ENCODE data around the gene DPP6.

Gene DPP6

DNA sequence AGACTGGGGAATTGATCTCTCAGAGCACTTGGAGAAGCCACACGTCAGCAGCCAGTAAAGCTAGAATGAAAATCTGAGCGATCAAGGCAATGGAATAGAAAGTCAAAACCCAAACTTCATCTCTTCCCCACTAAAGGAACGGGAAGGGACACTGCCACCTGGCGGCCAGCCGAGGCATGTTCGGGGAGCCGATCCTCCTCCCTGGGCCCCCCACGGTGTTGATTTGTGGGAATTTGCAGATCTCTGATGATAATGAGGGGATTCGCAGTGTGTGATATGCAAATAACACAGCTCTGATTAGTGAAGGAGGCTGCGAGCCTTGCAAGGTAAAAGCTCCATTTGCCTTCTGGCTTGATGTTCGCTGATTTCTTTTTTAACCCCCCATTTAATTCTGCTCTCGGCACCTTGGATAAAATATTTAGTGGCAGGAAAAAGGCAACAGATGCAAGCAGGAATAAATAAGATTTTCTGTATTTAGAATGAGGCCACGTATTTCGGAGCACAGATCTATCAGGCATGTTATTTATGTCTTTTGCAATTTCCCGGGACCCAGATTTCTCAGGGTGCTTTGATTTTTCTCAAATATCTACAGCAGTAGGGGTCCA is 692.2 kb downstream of the DPP6 start:
- DNase-seq, result no peak

DNA sequence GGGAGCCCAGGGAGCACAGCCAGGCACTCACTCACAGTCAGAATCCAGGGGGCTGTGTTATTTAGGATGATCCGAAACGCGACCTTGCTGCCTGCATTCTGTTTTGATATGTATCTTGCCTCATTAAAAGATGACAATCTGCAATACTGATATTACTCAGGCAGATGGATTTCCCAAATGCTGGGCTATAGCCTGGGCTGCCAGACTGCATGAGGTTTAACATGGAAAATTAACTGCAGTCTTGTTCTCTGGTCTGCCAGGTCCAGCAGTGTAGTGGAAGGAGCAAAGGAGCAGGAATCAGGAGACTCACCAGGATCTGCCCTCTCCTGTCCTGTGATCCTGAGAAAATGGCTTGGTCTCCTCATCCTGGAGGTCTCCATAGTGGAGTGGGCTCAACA is 692.7 kb downstream of the DPP6 start:
- DNase-seq, result no peak

DNA sequence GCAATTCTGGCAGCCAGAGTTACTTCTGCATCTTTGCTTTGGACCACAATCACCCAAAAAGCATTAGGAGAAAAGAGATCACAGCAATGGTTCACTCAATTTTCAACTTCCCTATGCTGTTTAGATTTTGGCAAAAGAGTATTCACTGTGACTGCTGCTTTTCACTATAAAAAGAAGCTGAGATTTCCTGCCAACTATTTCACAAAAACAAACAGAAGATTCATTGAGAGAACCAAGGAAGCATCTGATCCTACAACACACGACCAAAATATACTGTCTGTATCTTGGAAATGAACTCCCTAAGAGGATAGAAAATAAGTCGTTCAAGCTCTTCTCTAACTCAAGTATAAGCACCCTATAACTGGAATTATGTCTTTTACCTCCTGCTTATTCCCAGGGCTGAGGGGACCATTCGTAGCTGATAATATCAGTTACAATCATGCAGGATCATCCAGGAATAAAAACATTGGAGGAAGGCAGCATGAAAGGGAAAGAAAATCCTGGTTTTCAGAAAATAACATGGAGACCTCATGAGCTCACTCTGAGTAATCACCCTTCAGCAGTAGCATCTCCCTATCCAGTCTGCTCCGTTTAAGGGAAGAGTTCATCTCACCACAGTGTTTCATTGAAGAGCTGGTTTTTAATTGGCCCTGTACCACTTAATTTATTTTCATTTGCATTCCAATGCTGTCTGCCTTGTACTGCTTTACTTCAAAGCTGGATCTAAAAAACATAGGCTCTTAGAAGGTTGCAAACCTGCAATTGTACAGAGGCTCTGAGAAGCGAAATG is 694.6 kb downstream of the DPP6 start:
- no peak for DNase-seq

DNA sequence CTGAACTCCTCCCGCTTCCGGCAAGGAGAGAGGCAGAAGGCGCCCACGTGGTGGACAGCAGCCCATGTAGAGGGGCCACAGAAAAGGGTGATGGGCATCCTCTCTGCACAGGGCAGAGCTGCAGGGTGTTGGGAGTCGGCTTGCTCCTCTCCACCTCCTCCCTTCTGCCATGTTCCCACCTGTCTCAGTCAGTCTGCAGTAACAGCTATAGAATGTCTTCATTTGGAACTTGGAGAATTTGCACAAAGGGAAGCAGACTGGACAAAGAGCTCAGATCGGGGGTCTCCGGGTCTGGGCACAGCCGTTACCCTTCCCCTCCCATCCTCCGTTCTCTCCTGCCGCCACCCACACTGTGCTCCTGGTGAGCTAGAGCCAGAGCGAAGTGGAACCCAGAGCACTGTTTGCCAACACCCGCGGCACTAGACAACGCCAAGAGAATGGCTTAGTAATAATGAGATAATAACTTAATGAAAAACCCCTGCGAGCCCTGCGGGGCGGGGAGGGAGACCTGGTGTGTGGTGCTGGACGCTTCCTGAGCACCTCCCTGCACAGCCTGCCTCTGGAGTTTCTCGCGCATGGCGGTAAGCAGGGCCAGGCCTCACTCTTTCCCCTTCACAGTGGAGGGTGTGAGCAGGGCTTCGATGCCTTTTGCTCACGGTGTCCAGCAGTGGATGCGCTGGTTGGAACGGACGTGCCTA is 696.0 kb downstream of the DPP6 start:
- DNase-seq, result no peak

DNA sequence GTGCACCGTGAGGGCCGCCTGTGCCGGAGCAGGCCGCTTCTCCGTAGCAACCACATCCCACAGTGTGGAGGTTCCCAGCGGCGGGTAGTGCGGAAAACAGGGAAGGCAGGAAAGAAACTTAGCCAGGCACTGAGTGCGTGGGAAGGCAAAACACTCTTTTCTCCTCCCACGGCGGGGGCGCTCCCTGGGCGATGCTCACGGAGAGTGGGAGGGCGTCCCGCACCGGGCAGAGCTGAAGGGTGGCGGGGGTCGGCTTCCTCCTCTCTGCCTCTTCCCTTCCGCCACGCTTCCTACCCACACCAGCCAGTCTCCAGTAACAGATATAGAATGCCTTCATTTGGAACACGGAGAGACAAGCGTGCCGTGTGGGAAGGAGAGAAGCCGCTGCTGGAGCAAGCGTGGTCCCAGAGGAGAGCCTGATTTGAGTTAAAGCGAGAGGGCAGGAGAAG is 698.2 kb downstream of the DPP6 start:
- no peak for DNase-seq

DNA sequence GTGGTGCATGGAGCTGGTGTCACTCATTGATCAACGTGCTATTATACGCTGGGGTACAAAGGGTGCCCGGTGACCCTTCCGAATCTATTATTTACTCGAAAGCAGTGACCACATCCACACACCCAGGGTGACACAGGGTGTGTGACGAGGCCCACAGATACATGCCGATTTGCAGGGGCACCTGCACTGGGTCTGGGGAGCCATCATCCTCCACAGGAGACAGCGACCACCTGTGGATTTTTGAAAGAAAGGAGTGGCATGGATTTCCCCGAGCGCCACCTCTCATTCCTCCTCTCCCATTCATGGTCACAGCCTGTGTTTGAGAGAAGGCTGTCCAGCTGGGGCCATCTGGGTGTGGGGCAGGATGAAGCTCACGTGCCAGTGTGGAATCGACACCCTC is 701.0 kb downstream of the DPP6 start:
- DNase-seq, result no peak

DNA sequence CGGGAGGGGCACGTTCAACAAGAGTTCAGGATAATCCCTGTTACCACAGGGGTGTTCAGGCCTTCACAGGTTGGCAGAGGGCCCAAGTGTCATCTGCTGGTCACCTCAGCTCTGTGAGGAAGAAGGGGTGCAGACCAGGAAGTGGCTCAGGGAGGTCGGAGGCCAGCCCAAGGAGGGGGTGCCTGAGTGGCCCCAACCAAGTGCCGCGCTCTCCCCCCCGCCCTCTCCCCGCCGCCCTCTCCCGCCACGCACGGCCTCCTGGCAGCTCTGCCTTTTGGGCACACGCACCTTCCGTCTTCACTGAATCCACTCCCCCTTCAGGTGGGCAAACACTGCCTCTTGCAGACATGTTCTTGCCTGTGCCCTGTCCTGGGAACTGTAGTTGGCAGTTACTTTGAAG is 705.6 kb downstream of the DPP6 start:
- no peak for DNase-seq

DNA sequence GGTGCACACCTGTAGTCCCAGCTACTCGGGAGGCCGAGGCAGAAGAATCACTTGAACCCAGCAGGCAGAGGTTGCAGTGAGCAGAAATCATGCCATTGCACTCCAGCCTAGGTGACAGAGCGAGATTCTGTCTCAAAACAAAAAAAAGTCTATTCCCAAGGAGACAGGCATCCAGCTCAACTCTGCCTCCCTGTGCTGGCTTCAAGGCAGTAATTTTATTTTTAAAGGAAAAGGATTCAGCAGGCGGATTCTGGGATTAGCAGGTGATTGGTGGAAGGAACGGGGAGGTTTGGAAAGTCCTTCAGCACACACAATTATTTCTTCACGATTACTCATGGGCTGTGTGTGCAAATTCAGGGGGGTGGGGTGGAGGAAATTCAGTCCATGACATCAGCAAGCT is 707.8 kb downstream of the DPP6 start:
- DNase-seq, result no peak

DNA sequence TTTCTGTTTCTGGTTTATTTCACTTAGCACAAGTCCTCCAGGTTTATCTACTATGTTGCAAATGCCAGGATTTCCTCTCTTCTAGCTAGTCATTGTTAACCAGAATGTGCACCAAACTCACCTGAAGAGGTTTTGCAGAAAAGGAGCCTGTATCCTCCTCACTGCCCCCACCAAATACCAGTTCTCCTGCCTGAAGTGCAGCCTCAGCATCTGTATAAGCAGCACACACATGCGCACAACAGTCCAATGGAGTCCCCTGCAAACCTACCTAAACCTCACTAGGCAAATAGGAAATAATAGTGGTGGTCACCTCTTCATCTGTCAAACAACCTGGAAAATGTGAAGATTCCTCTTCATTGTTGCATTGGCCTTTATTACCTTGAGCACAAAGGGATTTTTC is 712.9 kb downstream of the DPP6 start:
- no peak for DNase-seq

DNA sequence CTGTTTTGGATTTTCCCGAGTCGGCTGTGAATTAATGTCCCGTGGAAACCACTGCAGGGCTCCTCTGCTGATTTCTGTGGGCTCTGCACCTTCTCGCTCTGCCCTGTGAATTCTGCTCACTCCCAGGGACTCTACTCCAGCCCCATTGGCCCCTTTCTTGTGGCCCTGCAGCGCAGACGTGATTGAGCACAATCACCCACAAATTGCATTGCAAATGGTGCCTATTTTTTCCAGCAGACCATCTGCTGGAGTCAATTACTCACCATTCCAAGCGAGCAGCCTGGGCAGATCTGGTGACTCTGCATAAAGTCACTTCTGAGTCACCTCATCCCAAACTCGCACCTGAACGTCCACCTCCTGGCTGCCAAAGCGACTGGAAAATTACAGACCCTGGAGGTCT is 714.9 kb downstream of the DPP6 start:
- DNase-seq, result no peak

DNA sequence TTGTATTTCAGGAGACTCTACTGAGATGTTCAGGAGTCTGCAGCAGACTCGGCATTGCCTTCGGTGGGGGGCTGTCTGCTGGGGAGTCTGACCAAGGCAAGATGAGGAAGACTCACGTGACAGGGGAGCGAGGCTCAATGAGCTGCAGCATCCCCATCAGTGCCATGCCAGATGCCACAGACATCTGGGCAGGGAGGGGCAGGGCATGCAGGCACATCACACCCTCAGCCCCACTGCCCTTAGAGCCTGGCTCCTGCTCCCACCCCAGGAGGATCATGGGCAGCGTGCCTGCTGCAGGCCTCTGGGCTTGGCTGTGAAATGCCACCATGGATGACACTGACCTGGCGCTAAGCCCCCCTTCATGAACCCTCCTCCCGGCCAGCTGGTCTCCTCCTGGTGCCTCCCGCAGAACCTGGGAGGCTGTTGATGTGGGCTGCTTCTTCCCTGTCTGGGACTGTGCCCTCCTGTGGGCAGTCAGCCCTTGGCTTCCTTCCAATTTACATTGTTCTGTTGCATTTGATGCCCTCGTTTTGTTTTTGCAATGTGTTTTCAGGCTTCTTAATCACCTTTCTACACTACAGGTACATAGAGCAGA is 715.7 kb downstream of the DPP6 start:
- DNase-seq, result no peak

DNA sequence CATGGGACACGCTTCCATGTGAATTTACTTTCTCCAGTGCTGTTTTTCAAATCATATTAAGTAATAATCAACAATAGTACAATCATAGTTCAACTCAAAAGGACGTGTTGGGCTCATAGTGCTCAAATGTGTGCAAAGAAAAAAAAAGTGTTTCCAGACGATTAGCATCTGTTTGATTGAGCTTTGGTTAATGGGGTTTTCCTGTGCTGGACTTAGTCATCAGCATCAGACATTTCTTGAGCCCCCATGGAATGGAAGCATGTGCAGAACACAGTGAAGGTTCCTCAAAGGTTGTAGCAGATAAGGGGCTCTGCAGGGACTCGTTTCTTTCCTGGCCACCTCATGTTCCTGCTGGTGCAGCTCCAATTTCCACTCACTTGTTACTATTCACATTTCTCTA is 716.8 kb downstream of the DPP6 start:
- no peak for DNase-seq

DNA sequence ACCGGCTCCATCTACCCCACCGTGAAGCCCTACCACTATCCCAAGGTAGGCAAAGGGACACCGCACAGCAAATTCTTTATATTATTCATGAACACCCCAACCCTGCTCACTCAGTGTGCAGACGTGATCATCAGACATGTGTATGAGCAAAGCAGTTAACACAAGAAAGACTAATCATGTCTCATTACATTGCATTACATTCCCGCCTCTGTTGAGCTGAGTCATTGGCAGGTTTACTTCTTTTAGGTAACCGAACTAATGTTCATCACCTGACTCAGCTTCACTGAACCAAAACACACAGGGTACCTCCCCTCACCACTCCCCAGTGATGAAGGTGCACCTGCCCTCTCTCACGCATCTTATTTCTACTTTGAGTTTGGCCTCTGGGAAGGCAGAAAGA is 717.3 kb downstream of the DPP6 start:
- DNase-seq, result no peak

DNA sequence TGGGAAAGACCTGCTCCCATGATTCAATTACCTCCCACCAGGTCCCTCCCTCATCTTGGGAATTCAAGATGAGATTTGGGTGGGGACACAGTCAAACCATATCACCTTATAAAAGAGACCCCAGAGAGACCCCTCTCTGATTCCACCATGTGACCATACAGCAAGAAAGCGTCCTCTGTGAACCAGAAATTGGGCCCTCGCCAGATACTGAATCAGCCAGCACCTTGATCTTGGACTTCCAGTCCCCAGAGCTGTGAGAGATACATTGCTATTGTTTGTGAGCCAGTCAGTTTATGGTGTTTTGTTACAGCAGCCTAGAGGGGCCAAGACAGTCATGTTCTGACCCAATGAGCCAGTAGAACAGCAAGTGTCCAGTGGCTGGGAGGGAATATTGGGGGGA is 718.2 kb downstream of the DPP6 start:
- DNase-seq, result no peak

DNA sequence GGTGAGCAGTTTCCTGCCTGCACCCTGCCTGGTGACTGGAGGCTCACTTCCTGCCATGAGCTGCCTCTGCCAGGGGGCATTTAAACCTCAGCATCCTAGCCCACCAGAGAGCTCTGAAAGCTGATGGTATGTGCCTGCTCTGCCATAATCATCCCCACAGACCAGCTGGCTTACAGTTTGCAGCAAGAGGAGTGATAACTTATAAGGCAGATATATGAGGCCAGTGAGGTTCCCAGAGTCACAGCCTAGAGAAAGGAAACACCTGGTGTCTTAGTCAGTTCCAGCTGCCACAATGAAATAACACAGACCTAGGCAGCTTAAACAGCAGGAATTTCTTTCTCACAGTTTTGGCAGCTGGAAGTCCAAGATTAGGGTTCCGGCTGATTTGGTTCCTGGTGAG is 718.8 kb downstream of the DPP6 start:
- no peak for DNase-seq

DNA sequence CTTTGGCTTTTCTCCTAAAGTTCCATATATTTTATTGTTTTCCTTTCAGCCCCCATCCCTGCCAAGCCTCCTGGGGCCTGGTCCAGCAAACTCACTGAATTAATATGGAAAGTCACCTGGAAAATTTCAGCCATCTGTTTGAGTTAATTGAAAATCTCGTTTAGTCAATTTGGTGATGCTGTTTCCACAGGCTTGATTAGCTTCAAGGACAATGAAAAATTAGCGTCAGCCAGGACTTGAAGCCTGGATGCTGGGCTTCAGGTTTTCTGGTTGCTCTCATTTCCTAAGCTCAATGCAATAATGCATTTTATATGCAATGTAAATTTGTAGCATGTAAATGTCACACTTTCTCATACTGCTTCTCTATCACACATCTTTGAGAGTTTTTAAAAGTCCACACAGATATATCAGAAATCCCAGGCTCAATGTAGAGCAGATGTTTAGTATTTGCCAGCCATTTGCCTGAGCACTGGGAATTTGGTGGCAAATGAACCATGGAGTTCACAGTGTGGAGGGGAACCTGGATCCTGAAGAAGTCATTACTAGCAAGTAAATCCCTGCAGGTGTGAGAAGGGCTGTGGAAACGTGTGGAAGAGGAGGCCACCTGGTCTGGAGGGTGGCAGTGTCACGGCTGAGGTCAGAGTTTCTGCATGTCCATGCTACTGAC is 722.2 kb downstream of the DPP6 start:
- DNase-seq, result no peak

DNA sequence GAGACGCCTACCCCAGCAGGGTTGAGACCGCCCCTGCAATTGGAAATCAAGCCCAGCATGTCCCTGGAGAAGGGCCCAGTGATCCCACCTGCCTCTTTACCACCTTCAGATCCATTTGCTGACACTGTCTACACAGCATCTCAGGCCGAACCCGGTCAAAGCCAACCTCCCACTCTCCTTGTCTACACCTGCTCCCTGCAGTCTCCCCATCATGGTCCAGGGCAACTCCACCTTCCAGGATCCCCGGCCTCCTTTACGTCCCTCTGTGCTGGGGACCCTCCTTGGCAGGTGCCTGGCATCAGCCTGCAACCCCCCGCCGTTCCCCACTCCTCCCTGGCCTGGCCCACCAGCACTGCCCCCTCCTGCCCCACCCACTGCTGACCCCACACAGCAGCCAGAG is 723.5 kb downstream of the DPP6 start:
- no peak for DNase-seq

DNA sequence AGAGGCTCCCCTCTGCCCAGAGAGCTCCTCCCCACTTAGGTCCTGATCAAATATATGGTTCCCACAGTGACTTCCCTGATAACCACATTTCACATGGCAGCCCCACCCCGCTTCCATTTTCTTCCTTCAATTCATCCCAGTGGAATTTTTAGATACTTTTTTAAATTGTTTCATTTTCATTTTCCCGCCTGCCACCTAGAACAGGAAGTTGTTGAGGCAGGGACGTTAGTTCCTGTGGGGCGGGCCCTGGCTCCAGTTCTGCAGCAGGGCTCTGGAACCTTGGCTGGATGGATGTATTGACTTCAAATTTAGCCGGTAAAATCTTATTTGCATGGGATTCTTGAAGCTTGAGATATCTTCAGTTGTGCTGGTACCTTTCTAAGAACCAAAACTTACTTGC is 724.2 kb downstream of the DPP6 start:
- DNase-seq, result no peak

DNA sequence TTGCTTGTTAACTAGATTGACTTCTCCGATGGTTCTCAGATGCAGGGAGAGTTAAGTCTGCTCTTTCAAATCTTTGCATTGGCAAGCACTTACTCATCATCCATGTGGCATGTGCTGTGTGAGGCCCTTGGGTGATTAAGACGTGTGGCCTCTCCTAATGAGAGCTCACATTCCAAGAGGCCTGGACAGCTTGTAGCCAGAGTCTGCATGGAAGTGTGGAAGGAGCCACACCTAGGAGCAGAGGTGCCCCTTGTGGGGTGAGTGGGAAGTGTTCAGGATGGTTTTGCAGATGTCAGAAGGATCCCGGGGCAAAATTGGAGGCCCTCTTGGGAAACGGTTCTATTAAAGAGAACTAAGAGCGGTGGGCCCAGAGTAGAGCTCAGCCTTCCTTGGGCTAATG is 724.8 kb downstream of the DPP6 start:
- no peak for DNase-seq

DNA sequence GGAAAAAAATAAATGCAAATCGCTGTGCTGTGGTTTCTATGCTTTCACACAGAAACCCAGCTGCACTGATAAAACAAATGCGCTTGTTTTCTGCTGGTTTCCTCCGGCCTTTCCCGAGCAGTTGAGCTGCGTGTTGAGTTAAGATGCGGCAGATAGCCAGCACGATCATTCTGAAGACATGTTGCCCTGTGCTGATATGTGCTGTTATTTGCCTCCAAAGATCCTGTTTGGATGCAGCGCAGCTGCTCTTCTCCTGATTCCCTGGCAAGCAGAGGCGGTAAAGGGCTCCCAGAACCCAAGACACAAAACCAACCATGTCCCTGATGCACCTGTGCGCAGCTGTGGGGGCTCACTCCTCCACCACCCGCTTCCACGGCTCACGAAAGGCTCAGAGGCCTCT is 725.3 kb downstream of the DPP6 start:
- no peak for DNase-seq

DNA sequence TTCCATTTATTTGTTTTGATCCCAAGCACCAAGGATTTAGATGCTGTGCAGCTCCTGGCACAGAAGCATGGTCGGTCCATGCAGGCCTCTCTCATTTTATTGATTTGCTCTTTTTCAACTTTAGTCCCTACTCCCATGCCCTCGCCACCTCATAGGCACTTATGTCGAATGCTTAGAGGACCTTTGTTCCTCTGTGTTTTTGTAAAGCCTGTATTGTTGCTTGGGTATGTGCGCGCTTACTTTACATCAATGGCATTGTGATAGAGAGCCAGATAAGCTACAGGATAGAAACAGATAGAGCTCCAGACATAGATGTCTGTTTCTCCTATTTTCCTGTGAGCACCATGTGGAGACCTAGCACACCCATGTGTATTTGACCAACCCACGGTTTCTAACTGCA is 725.7 kb downstream of the DPP6 start:
- no peak for DNase-seq

DNA sequence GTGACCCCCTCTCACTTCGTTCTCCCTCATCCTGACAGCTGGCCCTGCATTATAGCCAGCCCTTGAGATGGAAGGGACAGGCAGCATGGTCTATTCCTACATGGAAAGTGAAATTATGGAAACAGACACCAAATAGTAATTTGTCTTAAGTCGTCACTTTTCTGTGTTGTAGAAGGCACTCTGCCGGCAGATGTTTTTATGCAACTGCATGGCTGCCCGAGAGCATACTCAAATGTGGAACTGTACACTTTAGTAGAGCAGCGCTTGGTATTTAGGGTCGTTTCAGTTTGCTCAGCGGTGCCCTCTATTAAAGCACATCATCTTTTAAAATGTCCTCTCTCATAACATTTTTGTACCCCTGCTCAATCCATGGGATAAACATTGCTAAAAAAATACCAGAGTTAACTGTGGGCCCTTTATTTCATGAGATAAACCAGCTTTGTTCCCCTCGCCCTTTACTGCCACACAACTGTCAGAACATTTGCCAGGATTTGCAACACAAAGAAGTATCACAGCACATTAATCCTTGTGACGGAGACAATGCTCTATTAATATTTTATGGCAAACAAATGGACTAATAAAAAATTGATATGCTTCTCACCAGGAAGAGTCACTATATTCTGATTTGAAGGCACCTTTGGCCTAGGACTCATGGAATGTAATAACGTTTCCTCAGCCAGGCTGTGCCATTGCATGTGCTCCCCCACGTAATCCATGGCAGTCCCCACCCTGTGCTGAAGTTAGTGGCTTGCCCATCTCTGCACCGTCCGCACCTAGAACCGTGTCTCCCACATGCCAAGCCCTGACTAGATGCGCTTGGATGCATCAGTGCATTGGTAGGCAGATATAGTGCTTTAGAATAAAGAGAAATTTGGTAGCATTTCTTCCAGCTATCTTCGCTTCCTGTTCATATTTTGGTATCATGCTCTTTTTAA is 729.4 kb downstream of the DPP6 start:
- no peak for DNase-seq

Data from activated gamma-delta T cell treated with Interleukin-2 at 50 U/mL for 16 hours (primary cell).